ENCODE data around the gene CDH18.

Gene CDH18

DNA sequence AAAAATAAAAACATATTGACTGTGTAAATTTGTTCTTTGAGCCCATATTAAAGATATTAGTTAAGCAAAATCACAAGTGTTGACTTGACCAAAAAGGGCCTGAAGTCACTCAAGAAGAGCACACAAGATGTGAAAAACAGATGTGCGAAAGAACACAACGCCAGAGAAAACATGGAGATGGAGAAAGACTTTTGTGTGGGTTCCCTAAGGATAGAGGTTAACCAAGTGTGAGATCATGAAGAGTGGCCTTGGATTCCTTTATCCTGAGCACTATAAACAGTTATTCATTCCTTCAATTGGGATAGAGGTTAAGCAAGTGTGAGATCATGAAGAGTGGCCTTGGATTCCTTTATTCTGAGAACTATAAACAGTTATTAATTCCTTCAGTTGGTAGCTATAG is 361.8 kb downstream of the CDH18 start:
- no peaks in the 10 kb centered on the region for H3K4me1 ChIP-seq (ENCODE audit: control insufficient read depth, insufficient read depth, low read length)
- no peaks in the 10 kb centered on the region for H3K27me3 ChIP-seq (ENCODE audit: control insufficient read depth, insufficient read depth, low read length)
- H3K36me3 ChIP-seq (ENCODE audit: insufficient read depth, low read length): no peaks in the 10 kb centered on the region
- no peaks in the 10 kb centered on the region for H3K9me3 ChIP-seq (replicated peaks; ENCODE audit: low read length)
- H3K4me2 ChIP-seq (ENCODE audit: low read length): no peak overlapping the region
- H3K9ac ChIP-seq (ENCODE audit: low read depth, low read length): no peak overlapping the region
- no peak overlapping the region for H3K4me3 ChIP-seq (ENCODE audit: low read length)

GRCh38 chr5:19625562-19625961 is 362.4 kb downstream of the CDH18 start:
- H3K27me3 ChIP-seq (ENCODE audit: control insufficient read depth, insufficient read depth, low read length): no peaks in the 10 kb centered on the region
- H3K4me1 ChIP-seq (ENCODE audit: control insufficient read depth, insufficient read depth, low read length): no peaks in the 10 kb centered on the region
- H3K36me3 ChIP-seq (ENCODE audit: insufficient read depth, low read length): no peaks in the 10 kb centered on the region
- no peaks in the 10 kb centered on the region for H3K9me3 ChIP-seq (replicated peaks; ENCODE audit: low read length)
- H3K9ac ChIP-seq (ENCODE audit: low read depth, low read length): no peak overlapping the region
- no peak overlapping the region for H3K4me3 ChIP-seq (ENCODE audit: low read length)
- no peak overlapping the region for H3K4me2 ChIP-seq (ENCODE audit: low read length)

- no peaks in the 10 kb centered on the region for H3K9me3 ChIP-seq (replicated peaks; ENCODE audit: low read length)
- no peak overlapping the region for H3K4me3 ChIP-seq (ENCODE audit: low read length)
- no peaks in the 10 kb centered on the region for H3K27me3 ChIP-seq (ENCODE audit: control insufficient read depth, insufficient read depth, low read length)
- H3K9ac ChIP-seq (ENCODE audit: low read depth, low read length): no peak overlapping the region
- H3K4me2 ChIP-seq (ENCODE audit: low read length): no peak overlapping the region
- no peaks in the 10 kb centered on the region for H3K36me3 ChIP-seq (ENCODE audit: insufficient read depth, low read length)
- H3K4me1 ChIP-seq (ENCODE audit: control insufficient read depth, insufficient read depth, low read length): no peaks in the 10 kb centered on the region
Observed at GRCh38 chr5:19619571-19619970, 368.4 kb downstream of the CDH18 start.

- Histone ChIP-seq H3K36me3 (ENCODE audit: insufficient read depth, low read length) (no peaks in the 10 kb centered on the region), H3K9me3 (replicated peaks; ENCODE audit: low read length) (no peaks in the 10 kb centered on the region), H3K4me1 (ENCODE audit: control insufficient read depth, insufficient read depth, low read length) (no peaks in the 10 kb centered on the region), H3K4me2 (ENCODE audit: low read length) (no peak overlapping the region), H3K27me3 (ENCODE audit: control insufficient read depth, insufficient read depth, low read length) (no peaks in the 10 kb centered on the region), H3K9ac (ENCODE audit: low read depth, low read length) (no peak overlapping the region), H3K4me3 (ENCODE audit: low read length) (no peak overlapping the region)
Observed at GRCh38 chr5:19616701-19617215, 371.2 kb downstream of the CDH18 start.

- no peaks in the 10 kb centered on the region for H3K9me3 ChIP-seq (replicated peaks; ENCODE audit: low read length)
- no peak overlapping the region for H3K9ac ChIP-seq (ENCODE audit: low read depth, low read length)
- H3K4me1 ChIP-seq (ENCODE audit: control insufficient read depth, insufficient read depth, low read length): no peaks in the 10 kb centered on the region
- no peaks in the 10 kb centered on the region for H3K36me3 ChIP-seq (ENCODE audit: insufficient read depth, low read length)
- no peaks in the 10 kb centered on the region for H3K27me3 ChIP-seq (ENCODE audit: control insufficient read depth, insufficient read depth, low read length)
- no peak overlapping the region for H3K4me2 ChIP-seq (ENCODE audit: low read length)
- H3K4me3 ChIP-seq (ENCODE audit: low read length): no peak overlapping the region
Observed at GRCh38 chr5:19615661-19616060, 372.3 kb downstream of the CDH18 start.

DNA sequence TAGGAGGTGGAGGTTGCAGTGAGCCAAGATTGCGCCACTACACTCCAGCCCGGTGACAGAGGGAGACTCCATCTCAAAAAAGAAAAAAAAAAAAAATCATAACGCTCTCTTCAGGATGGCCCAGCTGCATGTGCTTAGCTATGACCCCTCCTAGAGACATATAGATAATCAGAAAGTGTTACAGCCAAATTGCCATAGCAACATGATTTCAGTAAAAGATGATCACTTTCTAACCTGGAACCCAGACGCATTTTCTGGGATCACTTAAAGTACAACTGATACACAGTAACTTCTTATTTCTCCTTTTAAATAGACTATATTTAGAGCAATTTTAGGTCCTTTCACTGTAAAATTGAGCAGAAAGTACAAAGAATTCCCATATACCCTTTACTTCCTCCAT is 372.9 kb downstream of the CDH18 start:
- H3K4me1 ChIP-seq (ENCODE audit: control insufficient read depth, insufficient read depth, low read length): no peaks in the 10 kb centered on the region
- H3K27me3 ChIP-seq (ENCODE audit: control insufficient read depth, insufficient read depth, low read length): no peaks in the 10 kb centered on the region
- no peak overlapping the region for H3K9ac ChIP-seq (ENCODE audit: low read depth, low read length)
- H3K36me3 ChIP-seq (ENCODE audit: insufficient read depth, low read length): no peaks in the 10 kb centered on the region
- H3K4me2 ChIP-seq (ENCODE audit: low read length): no peak overlapping the region
- H3K4me3 ChIP-seq (ENCODE audit: low read length): no peak overlapping the region
- H3K9me3 ChIP-seq (replicated peaks; ENCODE audit: low read length): no peaks in the 10 kb centered on the region

DNA sequence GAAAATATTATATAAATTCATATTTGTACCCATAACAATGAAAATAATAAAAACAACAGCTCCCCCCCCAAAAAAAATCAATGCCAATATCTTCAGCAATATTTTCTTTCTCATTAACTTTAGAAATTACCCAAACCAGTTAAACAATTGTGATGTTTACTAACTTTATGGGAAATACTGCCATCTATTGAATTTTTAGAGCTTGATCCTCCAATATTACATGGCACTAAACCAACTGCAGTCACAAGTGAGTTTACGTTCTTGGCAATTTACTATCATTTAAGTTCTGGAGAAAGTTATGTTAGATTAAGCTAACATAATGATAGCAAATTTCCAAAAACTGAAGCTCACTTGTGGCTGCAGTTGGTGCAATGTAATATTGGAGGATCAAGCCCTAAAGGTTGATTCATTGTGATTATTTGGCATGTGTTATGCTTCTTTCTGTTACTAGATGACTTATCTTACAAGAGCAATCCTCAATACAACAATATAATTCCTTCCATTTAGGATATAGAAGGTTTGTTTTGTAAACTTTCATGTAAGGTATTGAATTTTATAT is 379.5 kb downstream of the CDH18 start:
- Histone ChIP-seq H3K4me2 (ENCODE audit: low read length) (no peak overlapping the region), H3K4me1 (ENCODE audit: control insufficient read depth, insufficient read depth, low read length) (no peaks in the 10 kb centered on the region), H3K27me3 (ENCODE audit: control insufficient read depth, insufficient read depth, low read length) (no peaks in the 10 kb centered on the region), H3K9me3 (replicated peaks; ENCODE audit: low read length) (no peaks in the 10 kb centered on the region), H3K36me3 (ENCODE audit: insufficient read depth, low read length) (no peaks in the 10 kb centered on the region), H3K9ac (ENCODE audit: low read depth, low read length) (no peak overlapping the region), H3K4me3 (ENCODE audit: low read length) (no peak overlapping the region)

- H3K9ac ChIP-seq (ENCODE audit: low read depth, low read length): no peak overlapping the region
- H3K4me3 ChIP-seq (ENCODE audit: low read length): no peak overlapping the region
- no peaks in the 10 kb centered on the region for H3K27me3 ChIP-seq (ENCODE audit: control insufficient read depth, insufficient read depth, low read length)
- no peak overlapping the region for H3K4me2 ChIP-seq (ENCODE audit: low read length)
- no peaks in the 10 kb centered on the region for H3K9me3 ChIP-seq (replicated peaks; ENCODE audit: low read length)
- H3K4me1 ChIP-seq (ENCODE audit: control insufficient read depth, insufficient read depth, low read length): no peaks in the 10 kb centered on the region
- H3K36me3 ChIP-seq (ENCODE audit: insufficient read depth, low read length): no peaks in the 10 kb centered on the region
Observed at GRCh38 chr5:19605846-19606407, 382.1 kb downstream of the CDH18 start.

DNA sequence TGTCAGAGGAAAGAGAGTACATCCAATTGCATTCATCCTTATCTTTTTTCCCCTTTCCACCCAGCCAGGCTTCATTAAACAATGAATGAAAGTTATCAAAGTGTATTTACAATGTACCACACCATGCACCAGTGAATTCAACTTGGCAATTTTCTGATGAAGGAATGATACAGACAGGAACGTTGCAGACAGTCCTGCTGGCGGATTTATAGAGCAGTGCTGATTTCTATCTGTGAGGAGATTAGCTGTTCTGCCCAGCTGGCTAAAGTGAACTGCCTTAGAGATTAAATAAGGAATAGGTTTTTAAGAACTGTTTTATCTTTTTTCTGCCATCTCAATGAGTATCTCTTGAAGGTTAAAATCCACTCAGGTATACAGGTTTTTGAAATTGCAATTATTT is 403.9 kb downstream of the CDH18 start:
- Histone ChIP-seq H3K9me3 (replicated peaks; ENCODE audit: low read length) (no peaks in the 10 kb centered on the region), H3K4me2 (ENCODE audit: low read length) (no peak overlapping the region), H3K4me1 (ENCODE audit: control insufficient read depth, insufficient read depth, low read length) (no peaks in the 10 kb centered on the region), H3K9ac (ENCODE audit: low read depth, low read length) (no peak overlapping the region), H3K4me3 (ENCODE audit: low read length) (no peak overlapping the region), H3K27me3 (ENCODE audit: control insufficient read depth, insufficient read depth, low read length) (no peaks in the 10 kb centered on the region), H3K36me3 (ENCODE audit: insufficient read depth, low read length) (no peaks in the 10 kb centered on the region)

DNA sequence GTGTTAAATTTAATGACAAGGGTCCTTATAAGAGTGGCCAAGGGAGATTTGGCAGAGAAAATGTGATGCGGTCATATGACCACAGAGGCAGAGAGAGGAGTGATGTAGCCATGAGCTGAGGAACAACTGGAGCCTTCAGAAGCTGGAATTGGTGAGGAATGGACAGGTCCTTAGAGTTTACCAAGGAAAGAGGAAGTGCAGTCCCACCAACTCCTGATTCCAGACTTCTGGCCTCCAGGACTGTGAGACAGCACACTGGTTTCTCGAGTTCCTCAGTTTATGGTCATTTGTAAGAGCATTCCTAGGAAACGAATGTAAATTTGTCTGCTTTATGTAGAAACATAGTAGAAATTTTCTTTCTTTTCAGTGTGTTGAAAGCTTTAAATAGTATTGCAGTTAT is 410.1 kb downstream of the CDH18 start:
- no peaks in the 10 kb centered on the region for H3K4me1 ChIP-seq (ENCODE audit: control insufficient read depth, insufficient read depth, low read length)
- no peak overlapping the region for H3K4me3 ChIP-seq (ENCODE audit: low read length)
- no peaks in the 10 kb centered on the region for H3K36me3 ChIP-seq (ENCODE audit: insufficient read depth, low read length)
- no peaks in the 10 kb centered on the region for H3K9me3 ChIP-seq (replicated peaks; ENCODE audit: low read length)
- H3K27me3 ChIP-seq (ENCODE audit: control insufficient read depth, insufficient read depth, low read length): no peaks in the 10 kb centered on the region
- no peak overlapping the region for H3K9ac ChIP-seq (ENCODE audit: low read depth, low read length)
- H3K4me2 ChIP-seq (ENCODE audit: low read length): no peak overlapping the region

DNA sequence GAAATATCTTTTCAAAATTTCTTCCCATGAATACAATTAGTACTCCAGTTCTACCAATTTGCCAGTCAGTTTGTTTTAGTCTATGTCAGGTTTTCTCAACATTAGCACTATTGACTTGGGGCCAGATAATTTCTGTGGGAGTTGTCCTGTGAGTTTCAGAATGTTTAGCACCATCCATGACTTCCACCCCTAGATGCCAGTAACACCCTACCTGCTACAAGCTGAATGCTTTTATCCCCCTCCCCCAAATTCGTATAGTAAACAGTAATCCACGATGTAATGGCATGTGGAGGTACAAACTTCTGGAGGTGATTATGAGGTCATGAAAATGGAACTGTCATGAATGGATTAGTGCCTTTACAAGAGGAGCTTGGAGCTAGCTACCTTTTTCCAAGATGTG is 420.0 kb downstream of the CDH18 start:
- H3K9ac ChIP-seq (ENCODE audit: low read depth, low read length): no peak overlapping the region
- no peaks in the 10 kb centered on the region for H3K9me3 ChIP-seq (replicated peaks; ENCODE audit: low read length)
- H3K4me3 ChIP-seq (ENCODE audit: low read length): no peak overlapping the region
- H3K36me3 ChIP-seq (ENCODE audit: insufficient read depth, low read length): no peaks in the 10 kb centered on the region
- no peaks in the 10 kb centered on the region for H3K4me1 ChIP-seq (ENCODE audit: control insufficient read depth, insufficient read depth, low read length)
- H3K27me3 ChIP-seq (ENCODE audit: control insufficient read depth, insufficient read depth, low read length): no peaks in the 10 kb centered on the region
- H3K4me2 ChIP-seq (ENCODE audit: low read length): no peak overlapping the region

DNA sequence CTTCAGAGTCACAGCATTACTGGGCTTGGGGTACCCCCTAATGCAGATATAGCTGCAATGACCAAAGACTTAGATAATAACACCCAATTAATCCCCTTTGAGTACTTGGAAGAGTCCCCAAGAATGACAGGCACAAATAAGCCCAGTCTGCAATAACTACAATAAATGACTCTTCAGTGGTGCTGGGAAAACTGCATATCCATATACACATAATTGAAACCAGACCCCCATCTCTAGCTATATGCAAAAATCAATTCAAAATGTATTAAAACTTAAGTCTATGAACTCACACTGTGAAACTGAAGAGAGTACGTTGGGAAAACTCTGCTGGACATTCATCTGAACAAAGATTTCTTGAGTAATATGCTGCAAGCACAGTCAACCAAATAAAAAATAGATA is 422.5 kb downstream of the CDH18 start:
- Histone ChIP-seq H3K27me3 (ENCODE audit: control insufficient read depth, insufficient read depth, low read length) (no peaks in the 10 kb centered on the region), H3K4me2 (ENCODE audit: low read length) (no peak overlapping the region), H3K4me1 (ENCODE audit: control insufficient read depth, insufficient read depth, low read length) (no peaks in the 10 kb centered on the region)

More for the DNA sequence above, 422.5 kb downstream of the CDH18 start:
- Histone ChIP-seq H3K36me3 (ENCODE audit: insufficient read depth, low read length) (no peaks in the 10 kb centered on the region), H3K4me3 (ENCODE audit: low read length) (no peak overlapping the region), H3K9ac (ENCODE audit: low read depth, low read length) (no peak overlapping the region), H3K9me3 (replicated peaks; ENCODE audit: low read length) (no peaks in the 10 kb centered on the region)

Measured in skeletal muscle satellite cell (primary cell).